HCT116 (cell line): ENCODE results near the gene SEMA6B.

Source experiments
- CBX3 ChIP-seq: IDR thresholded peaks from 2 replicates; pipeline ENCODE4 v1.6.1; 2012; ENCODE audit warnings: low read depth
- CTCF ChIP-seq, 3 experiments: fragments of 200-600 bp in 1 of 3; sonication (generic) in 1 of 3; IDR thresholded peaks in 2 of 3; conservative IDR thresholded peaks in 1 of 3; 2 replicates each; pipeline ENCODE4 v1.5.1; 2012 to 2017; ENCODE audit warnings: low read depth in 2 of 3, low read length in 2 of 3, antibody characterized with exemption in 1 of 3, borderline replicate concordance in 1 of 3, control low read depth in 1 of 3, mild to moderate bottlenecking in 1 of 3, mixed read lengths in 1 of 3, mixed run types in 1 of 3, moderate library complexity in 1 of 3; ENCODE audit not compliant: insufficient read depth in 1 of 3
- JUND ChIP-seq: IDR thresholded peaks from 2 replicates; pipeline ENCODE4 v1.6.1; 2012
- POLR2A ChIP-seq: IDR thresholded peaks from 2 replicates; pipeline ENCODE4 v1.7.0; 2011; ENCODE audit warnings: borderline replicate concordance; ENCODE audit not compliant: insufficient read depth, insufficient read length; ENCODE audit errors: extremely low read depth
- TCF7L2 ChIP-seq: IDR thresholded peaks from 2 replicates; pipeline ENCODE4 v1.7.0; 2011; ENCODE audit warnings: borderline replicate concordance, inconsistent platforms; ENCODE audit not compliant: insufficient read depth, insufficient read length; ENCODE audit errors: extremely low read depth

- TF ChIP-seq CBX3 (no peak), JUND (no peak), CTCF (IDR thresholded peaks at IDR 0.05 in 2 of 3, conservative IDR thresholded peaks at IDR 0.05 in 1 of 3; ENCODE audit: borderline replicate concordance in 1 of 3, insufficient read depth in 1 of 3, low read depth in 2 of 3, low read length in 2 of 3) (no peak), TCF7L2 (no peak), POLR2A (no peak)
Measured at GRCh38 chr19:4570916-4571304, 11.4 kb upstream of the SEMA6B start.
